NCI-H2196 (cell line): ENCODE measurements around the gene SYCE1.
"Not testable (repeated sequence)": the region's sequence is repeated elsewhere in the genome, so short reads cannot be mapped to it uniquely, and the experiment has no call there.

Experiments used
- DNase-seq: peaks from one replicate; lab custom pipeline; 2025; ENCODE audit not compliant: unreplicated experiment; lab: John Stamatoyannopoulos, UW

Gene SYCE1, protein sequence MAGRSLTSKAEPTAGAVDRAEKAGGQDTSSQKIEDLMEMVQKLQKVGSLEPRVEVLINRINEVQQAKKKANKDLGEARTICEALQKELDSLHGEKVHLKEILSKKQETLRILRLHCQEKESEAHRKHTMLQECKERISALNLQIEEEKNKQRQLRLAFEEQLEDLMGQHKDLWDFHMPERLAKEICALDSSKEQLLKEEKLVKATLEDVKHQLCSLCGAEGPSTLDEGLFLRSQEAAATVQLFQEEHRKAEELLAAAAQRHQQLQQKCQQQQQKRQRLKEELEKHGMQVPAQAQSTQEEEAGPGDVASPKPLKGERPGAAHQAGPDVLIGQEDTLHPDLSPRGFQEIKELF

GRCh38 chr10:133565441-133566294 lies at the start of gene SYCE1:
Gene SYCE1 (minus strand): TSS chr10:133565583. CDS start chr10:133565529, 54 bp downstream.
- DNase-seq, result no peak

DNA sequence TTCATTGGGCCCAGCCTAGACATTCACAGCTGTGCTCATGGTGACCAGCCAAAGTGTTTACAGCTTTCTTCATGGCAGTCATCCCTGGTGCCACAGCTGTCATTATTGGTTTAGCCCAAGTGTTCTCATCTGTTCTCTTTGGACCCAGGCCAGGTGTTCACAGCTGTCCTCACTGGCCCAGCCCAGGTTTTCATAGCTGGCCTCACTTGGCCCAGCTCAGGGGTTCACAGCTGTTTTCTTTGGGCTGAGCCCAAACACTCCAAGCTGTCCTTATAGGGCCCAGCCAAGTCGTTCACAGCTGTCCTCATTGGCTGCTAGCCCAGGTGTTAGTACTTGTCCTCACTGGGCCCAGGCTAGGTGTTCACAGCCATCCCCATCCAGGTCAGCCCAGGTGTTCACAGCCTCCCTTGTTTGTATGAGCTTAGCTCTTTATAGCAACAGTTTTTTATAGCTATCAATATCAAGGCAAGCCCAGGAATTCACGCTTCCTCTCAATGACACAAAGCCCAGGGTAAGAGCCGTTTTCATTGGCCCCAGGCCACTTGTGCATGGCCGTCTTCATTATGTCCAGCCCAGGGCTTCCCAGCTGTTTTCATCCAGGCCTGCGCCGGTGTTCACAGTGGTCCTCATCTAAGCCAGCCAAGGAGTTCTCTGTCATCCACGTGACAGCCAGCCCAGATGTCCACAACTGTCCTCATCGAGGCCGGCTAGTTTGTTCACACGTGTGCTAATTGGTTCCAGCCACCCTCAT lies 49.6 kb upstream of the SYCE1 start:
- no peak for DNase-seq

DNA sequence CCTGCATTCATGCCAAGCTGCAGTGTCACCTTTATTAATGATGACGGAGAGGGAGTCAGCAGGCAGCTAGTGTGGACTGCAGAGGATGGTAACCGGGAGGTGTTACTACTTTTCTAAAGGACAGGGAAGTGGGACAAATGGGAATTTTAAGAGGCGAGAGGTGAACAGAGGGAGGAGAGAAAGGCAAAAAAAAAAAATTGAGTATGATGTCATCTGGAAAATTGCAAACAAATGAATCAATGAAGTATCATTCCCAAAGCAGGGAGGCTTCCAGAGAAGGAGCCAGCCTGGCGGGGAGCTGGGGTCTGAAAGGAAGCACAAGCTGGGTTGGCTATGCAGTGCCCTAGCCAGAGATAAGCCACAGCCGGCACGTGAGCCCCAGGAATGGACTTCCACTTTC lies 48.3 kb upstream of the SYCE1 start:
- no peak for DNase-seq

DNA sequence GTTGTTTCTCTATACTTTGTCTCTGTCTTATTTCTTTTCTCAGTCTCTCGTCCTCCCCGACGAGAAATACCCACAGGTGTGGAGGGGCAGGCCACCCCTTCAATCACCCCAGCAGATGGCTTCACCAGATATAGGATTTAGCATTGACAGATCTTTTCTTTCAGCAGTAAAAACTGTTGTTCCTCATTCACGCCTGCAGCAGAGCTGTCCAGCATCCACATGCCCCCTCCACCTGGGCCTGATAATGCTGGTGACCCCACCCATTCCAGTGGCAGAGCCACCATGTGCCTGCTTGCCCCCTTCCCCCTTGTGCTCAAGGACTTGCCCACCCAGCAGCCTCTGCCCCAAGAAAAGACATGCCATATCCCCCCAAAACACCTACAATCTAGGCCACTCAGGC lies 45.7 kb upstream of the SYCE1 start:
- DNase-seq, result no peak

DNA sequence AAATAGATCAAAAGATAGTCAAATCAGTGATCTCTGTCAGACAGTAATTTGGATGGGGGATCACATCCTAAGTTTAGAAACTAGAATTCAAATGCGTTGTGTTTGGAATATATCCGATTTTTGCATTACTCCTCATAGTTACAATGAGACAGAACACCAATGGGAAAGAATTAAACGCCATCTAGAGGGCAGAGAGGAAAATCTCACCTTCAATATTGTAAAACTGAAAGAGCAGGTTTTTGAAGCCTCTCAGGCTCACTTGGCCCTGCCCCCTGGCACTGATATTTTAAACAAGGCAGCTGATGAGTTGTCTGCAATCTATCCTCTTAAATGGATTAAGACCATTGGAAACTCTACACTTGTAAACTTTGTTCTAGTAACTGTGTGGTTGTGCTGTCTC lies 43.5 kb upstream of the SYCE1 start:
- DNase-seq, result peak; percentile 9

GRCh38 chr10:133603434-133603833 lies 38.1 kb upstream of the SYCE1 start:
- not testable (repeated sequence) for DNase-seq

DNA sequence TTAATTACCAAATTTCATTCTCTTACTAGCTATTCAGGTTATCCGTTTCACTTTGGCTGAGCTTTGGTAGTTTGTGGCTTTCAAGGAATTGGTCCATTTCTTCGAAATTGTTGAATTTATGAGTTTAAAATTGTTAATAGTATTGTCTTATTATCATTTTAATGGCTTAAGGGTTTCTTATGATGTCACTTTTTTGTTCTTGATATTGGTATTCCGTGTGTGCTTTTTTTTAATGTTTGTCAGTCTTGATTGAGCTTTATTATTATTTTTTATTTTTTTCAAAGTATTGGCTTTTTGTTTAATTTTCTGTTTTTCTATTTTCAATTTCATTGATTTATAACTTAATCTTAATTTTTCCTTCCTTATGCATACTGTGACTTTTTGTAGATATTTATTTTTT lies 35.3 kb upstream of the SYCE1 start:
- no peak for DNase-seq

DNA sequence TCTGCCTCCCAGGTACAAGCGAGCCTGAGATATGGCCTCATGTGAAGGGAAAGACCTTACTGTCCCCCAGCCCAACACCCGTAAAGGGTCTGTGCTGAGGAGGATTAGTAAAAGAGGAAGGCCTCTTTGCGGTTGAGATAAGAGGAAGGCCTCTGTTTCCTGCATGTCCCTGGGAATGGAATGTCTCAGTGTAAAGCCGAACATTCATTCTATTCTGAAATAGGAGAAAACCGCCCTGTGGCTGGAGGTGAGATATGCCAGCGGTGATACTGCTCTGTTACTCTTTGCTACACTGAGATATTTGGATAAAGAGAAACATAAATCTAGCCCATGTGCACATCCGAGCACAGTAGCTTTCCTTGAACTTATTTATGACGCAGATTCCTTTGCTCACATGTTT lies 34.5 kb upstream of the SYCE1 start:
- not testable (repeated sequence) for DNase-seq

- DNase-seq, result no peak
Observed at GRCh38 chr10:133592716-133593115, 27.3 kb upstream of the SYCE1 start.

GRCh38 chr10:133590970-133591359 lies 25.6 kb upstream of the SYCE1 start:
- no peak for DNase-seq

GRCh38 chr10:133590226-133590969 lies 25.0 kb upstream of the SYCE1 start:
- no peak for DNase-seq

- DNase-seq, result not testable (repeated sequence)
Observed at GRCh38 chr10:133577037-133577436, 11.7 kb upstream of the SYCE1 start.

- not testable (repeated sequence) for DNase-seq
Observed at GRCh38 chr10:133573460-133573859, 8.1 kb upstream of the SYCE1 start.

- DNase-seq, result not testable (repeated sequence)
Observed at GRCh38 chr10:133572055-133572454, 6.7 kb upstream of the SYCE1 start.

GRCh38 chr10:133569801-133570200 lies 4.4 kb upstream of the SYCE1 start:
- not testable (repeated sequence) for DNase-seq

GRCh38 chr10:133568831-133569527 lies 3.6 kb upstream of the SYCE1 start:
- DNase-seq, result not testable (repeated sequence)

GRCh38 chr10:133568287-133568614 lies 2.9 kb upstream of the SYCE1 start:
- DNase-seq, result no peak

DNA sequence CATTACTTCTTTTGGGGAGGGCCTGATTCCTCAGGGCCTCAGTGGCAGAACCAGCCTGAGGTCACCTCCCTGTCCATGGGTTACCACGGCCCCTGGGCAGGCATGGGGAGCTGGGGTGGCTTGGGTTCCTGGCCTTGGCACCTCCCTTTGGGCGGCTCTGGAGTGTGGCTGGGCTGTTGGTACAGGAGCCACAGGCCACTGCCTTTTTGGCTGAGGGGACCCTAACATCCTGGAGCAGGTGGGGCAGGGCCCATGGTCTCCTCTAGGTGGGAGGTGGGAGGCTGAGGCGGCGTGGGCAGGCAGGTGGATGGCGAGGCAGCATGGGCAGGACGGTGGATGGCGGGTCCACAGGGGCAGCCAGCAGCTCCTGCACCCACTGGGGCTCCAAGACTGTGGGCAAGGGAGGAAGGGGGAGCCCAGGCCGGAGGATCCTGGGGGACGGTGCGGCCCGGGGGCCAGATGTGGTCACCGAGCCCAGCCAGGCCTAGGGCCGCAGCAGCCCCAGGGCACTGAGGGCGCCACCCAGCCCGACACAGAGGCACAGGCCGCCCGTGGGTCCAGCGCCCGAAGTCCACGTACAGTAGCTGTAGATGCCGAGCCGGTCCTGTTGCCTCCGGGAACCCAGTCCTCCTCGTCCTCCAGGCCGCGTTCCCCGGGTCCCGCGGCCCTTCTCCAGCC lies 2.4 kb upstream of the SYCE1 start:
- no peak for DNase-seq

DNA sequence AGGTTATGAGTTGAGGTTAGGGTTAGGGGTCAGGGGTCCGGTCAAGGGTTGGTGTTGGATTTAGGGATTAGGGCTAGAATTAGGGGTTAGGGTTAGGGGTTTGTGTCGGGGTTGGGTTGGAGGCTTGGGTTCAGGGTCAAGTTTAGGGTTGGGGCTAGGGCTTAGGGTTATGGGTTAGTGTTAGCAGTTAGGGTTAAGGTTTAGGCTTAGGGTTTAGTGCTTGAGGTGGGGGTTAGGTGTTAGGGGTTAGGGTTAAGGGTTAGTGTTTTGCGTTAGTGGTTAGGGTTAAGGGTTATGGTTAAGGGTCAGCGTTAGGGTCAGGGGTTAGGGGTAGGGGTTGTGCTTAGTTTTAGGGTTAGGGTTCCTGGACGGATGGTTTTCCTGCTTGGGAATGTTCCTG lies 1.7 kb upstream of the SYCE1 start:
- no peak for DNase-seq

DNA sequence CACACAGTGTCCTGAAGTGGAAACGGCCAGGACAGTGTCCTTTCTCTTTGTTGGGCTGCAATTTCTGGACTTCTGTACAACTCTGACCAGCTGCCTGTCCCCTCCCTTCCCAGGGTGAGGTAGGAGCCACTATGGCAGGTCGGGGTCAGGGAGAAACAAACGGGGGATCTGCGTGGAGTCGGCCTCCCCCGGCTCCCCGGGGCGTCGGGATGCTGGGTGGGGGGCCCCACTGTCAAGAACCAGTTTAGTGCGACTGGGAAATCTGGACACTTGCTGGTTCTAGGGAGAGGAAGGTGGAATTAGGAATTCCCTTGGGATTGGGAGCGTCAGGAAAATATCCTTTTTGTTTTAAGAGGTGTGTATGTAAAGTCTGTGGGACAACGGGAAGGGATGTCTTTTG lies 567 bp downstream of the SYCE1 start:
- DNase-seq, result no peak
